ENCODE results near the gene PTH. TPM values are rescaled to one million over a fixed set of nuclear protein-coding genes. Genes with fewer than 3 reads are reported as not detected.

Gene PTH
- polyA plus RNA-seq (2012; ENCODE audit: insufficient read depth, insufficient read length, low read depth) = not detected

DNA sequence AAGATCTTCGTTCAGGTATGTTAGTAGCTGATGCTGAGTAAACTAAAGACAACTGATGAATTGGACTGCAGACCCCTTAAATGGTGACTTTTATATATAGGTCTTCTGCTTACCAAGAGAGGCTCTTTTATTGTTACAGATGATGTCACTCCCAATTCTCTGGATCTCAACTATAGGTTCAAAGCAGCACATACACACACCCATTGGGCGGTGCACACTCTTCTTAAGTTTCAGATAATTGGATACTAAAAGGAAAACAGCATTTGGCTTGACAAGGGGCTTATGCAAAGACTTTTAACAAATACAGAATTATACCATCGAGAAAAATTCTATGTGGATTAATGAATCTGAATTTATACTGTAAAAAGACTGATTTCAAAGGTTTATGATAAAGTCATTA is at the start of gene PTH:
TSS of gene PTH (minus strand) at position 69 of the 400 bp plus-strand sequence. CDS start 3,142 bp downstream, outside the sequence.
- H3K9me3 ChIP-seq = no peaks in the 10 kb centered on the region
- H3K36me3 ChIP-seq = no peaks in the 10 kb centered on the region
- no peaks in the 10 kb centered on the region for H3K27me3 ChIP-seq
- H3K4me3 ChIP-seq (ENCODE audit: low read depth, low read length) = no peak within 1 kb of the TSS
- no peaks in the 10 kb centered on the region for H3K4me1 ChIP-seq
- DNase-seq = no peak
- TF ChIP-seq CTCF (IDR thresholded peaks at IDR 0.05; ENCODE audit: low read depth, low read length) = no peak

DNA sequence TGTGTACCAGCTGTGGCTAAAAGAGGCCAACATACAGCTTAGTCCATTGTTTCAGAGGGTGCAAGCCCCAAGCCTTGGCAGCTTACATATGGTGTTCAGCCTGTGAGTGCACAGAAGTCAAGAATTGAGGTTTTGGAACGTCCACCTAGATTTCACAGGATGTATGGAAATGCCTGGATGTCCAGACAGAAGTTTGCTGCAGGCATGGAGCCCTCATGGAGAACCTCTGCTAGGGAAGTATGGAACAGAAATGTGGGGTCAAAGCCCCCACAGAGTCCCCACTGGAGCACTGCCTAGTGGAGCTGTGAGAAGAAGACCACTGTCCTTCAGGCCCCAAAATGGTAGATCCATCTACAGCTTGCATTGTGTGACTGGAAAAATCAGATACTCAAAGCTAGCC is 42.2 kb upstream of the PTH start:
- Histone ChIP-seq H3K4me3 (ENCODE audit: low read depth, low read length) (no peak overlapping the region), H3K27me3 (no peaks in the 10 kb centered on the region), H3K36me3 (no peaks in the 10 kb centered on the region), H3K4me1 (no peaks in the 10 kb centered on the region), H3K9me3 (no peaks in the 10 kb centered on the region)
- no peak for DNase-seq
- TF ChIP-seq CTCF (IDR thresholded peaks at IDR 0.05; ENCODE audit: low read depth, low read length) = no peak

GRCh38 chr11:13535819-13536218 is 40.0 kb upstream of the PTH start:
- no peak for DNase-seq
- Histone ChIP-seq H3K9me3 (no peaks in the 10 kb centered on the region), H3K36me3 (no peaks in the 10 kb centered on the region), H3K4me1 (no peaks in the 10 kb centered on the region), H3K27me3 (no peaks in the 10 kb centered on the region), H3K4me3 (ENCODE audit: low read depth, low read length) (no peak overlapping the region)
- peak; percentile 20 for TF ChIP-seq CTCF (IDR thresholded peaks at IDR 0.05; ENCODE audit: low read depth, low read length)

GRCh38 chr11:13534358-13534757 is 38.6 kb upstream of the PTH start:
- Histone ChIP-seq H3K4me3 (ENCODE audit: low read depth, low read length) (no peak overlapping the region), H3K4me1 (no peaks in the 10 kb centered on the region), H3K9me3 (no peaks in the 10 kb centered on the region), H3K27me3 (no peaks in the 10 kb centered on the region), H3K36me3 (no peaks in the 10 kb centered on the region)
- DNase-seq = no peak
- no peak for TF ChIP-seq CTCF (IDR thresholded peaks at IDR 0.05; ENCODE audit: low read depth, low read length)

DNA sequence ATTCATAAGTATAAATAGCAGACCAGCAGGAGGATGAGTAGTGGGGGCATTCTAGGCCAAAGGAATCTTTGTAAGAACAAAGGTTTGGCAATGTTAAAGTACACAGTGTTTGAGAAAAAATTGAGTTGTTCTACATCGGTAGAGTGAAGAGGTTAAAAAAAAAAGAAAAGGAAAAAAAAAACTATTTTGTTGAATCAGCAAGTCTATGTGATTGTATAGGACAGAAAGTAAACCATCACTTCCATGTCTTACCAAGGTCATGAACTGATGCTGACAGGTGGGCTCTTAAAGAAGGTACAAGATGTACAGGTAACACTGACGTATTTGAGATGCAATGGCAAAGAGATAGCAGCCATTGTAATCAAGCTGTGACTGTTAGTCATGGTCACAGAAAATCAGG is 29.5 kb upstream of the PTH start:
- H3K4me1 ChIP-seq = no peaks in the 10 kb centered on the region
- H3K36me3 ChIP-seq = no peaks in the 10 kb centered on the region
- no peaks in the 10 kb centered on the region for H3K9me3 ChIP-seq
- TF ChIP-seq CTCF (IDR thresholded peaks at IDR 0.05; ENCODE audit: low read depth, low read length) = no peak
- H3K4me3 ChIP-seq (ENCODE audit: low read depth, low read length) = no peak overlapping the region
- H3K27me3 ChIP-seq = no peaks in the 10 kb centered on the region
- DNase-seq = no peak

DNA sequence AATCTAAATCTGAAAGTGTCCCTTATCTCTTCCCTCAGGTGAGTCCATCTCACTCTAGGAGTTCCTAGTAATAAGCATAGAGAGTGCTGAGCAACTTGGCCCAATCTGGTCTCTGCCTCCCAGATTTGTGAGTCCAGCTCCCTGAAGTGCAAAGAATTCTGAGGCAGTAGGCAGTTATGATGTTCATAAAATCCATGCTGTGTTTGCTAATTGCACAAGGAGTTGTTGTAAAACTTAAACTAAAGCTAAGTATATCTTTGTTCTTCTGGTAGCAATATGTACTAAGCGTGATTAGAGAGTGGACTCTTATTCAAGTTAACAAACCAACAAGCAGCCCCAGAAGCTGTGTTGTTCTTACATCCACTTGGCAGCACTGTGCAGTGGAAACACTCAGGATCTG is 7.6 kb upstream of the PTH start:
- no peak overlapping the region for H3K4me3 ChIP-seq (ENCODE audit: low read depth, low read length)
- no peaks in the 10 kb centered on the region for H3K27me3 ChIP-seq
- DNase-seq = no peak
- TF ChIP-seq CTCF (IDR thresholded peaks at IDR 0.05; ENCODE audit: low read depth, low read length) = no peak
- no peaks in the 10 kb centered on the region for H3K36me3 ChIP-seq
- H3K9me3 ChIP-seq = no peaks in the 10 kb centered on the region
- H3K4me1 ChIP-seq = no peaks in the 10 kb centered on the region
